ENCODE data around the gene STARD7.
A peak's percentile ranks its signal among the peaks of the same experiment; 100 is the strongest.
"Not testable (repeated sequence)": the region's sequence is repeated elsewhere in the genome, so short reads cannot be mapped to it uniquely, and the experiment has no call there.

Gene STARD7, protein sequence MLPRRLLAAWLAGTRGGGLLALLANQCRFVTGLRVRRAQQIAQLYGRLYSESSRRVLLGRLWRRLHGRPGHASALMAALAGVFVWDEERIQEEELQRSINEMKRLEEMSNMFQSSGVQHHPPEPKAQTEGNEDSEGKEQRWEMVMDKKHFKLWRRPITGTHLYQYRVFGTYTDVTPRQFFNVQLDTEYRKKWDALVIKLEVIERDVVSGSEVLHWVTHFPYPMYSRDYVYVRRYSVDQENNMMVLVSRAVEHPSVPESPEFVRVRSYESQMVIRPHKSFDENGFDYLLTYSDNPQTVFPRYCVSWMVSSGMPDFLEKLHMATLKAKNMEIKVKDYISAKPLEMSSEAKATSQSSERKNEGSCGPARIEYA

DNA sequence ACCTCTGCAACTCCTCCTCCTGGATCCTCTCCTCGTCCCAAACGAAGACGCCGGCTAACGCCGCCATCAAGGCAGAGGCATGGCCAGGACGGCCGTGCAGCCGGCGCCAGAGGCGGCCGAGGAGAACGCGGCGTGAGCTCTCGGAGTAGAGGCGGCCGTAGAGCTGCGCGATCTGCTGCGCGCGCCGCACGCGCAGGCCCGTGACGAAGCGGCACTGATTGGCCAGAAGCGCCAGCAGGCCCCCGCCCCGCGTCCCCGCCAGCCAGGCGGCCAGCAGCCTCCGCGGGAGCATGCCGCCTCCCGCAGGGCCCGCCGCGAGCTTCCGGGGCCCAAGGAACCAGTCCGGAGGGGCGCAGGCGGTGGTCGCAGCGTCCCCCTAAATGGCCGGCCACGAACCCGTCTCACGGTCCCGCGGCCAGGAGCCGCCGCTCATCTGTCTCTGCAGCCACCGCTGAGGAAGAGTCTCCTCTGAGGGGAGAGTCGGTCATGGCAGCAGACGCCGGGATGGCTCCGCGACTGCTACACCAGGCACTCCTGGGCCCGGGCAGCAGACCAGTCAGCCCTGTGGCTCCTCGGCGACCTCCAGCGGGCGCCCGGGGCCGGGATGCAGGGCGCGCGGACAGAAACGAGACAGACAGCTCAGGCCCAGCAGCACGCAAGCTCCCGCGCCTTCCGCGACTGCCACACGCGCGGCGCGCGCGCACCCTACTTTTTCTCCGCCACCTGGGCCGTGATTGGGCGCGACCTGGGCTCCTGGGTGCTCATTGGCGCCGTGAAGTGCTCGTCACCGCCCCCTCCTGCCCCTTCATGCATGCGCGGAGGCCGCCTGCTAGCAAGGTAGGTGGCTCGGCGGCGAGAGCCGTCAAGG is at the start of gene STARD7:
Gene STARD7 (minus strand): TSS at position 685 of the 868 bp plus-strand sequence. CDS start 393 bp downstream, at position 292.
- DNase-seq (ENCODE audit: low read depth in 2 of 2) = peak; percentile 98

DNA sequence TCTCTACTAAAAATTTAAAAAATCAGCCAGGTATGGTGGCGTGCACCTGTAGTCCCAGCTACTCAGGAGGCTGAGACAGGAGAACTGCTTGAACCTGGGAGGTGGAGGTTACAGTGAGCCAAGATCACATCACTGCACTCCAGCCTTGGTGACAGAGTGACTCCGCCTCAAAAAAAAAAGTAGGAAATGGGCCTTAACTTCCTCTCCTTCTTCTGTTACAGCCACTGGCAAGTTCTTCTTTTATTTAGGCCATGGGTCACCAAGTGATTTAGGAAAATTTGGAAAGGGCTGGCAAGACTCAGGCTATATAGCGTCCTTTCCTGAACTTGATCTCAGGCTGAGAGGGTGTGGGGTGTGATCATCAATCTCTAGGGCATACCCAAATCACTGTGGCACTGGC is 49.1 kb upstream of the STARD7 start:
- DNase-seq (ENCODE audit: low read depth in 2 of 2) = not testable (repeated sequence)

DNA sequence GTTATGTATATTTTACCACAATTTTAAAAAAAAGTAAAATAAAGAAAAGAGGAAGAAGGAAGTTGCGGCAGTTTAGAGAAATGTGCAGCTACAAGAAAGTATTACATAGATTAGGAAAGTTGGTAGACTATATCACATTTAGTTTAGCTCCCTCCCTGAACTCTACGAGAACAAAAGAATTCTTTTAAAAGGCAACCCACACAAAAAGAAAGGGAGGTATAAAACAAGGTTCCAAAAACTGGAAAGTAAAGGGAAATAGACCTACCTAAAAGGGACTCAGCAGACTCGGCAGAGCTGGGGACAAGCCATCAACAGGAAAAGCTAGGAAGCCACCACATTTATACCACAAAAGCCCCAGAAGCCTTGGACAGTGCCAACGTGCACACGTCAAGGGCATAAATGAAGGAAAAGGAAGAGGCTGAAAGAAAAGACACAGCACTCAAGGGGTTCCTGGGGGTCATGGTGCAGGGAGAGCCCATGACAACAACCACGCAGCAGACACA is 48.0 kb upstream of the STARD7 start:
- no peak for DNase-seq (ENCODE audit: low read depth in 2 of 2)

DNA sequence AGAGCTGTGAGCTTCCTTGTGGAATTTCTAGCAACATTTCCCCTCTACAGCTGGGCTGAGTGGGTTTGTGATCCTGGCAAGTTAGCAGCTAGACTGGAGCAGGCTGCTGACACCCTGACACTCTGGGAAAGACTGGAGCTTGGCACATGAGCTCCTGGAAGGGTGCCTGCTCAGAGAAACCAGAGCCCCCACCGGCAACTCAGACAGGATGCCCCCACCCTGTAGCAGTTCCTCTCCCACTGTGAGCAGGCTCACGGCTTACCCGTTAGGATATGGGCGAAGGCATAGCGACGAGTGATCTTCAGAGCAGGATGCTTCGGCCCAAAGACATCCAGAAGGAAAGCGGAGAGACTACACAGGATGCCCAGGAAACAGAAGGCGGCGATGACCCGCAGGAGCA is 45.9 kb upstream of the STARD7 start:
- DNase-seq (ENCODE audit: low read depth in 2 of 2) = no peak

DNA sequence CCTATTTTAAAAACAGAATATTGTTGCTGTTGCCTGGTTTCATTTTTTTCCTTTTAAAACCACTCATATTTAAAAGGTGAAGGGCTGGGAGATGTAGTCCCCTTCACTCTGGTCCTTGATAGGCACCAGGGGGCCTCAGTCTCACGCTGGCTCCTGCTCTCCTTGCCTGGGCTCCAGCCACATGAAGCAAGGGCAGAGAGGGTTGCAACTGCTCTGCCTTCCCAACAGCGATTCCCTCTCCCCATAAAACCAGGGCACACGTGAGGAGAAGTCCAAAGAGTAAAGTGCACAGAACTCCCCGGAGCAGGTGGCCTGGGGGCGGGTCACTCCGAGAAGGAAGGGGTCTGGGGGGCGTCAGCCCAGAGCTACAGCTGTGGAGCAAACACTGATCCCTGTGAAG is 44.4 kb upstream of the STARD7 start:
- no peak for DNase-seq (ENCODE audit: low read depth in 2 of 2)

DNA sequence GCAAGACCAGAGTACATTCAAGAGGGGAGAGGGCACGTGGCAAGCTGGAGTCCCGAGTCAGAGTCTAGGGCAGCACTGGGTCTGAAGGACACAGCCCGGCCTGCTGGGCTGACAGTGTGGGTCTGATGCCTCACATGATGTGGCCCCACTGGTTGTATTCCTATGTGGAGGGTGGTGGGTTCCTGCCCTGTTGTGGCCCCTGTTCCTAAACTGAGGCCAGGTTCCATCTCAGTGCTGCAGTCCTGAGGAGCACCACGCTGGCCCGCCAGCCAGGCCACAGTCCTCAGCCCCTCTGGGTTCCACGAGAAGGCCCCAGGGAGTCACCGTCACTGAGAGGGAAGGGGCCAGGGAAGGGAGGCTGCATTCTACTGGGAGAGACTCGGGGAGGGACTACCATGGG is 43.9 kb upstream of the STARD7 start:
- no peak for DNase-seq (ENCODE audit: low read depth in 2 of 2)

DNA sequence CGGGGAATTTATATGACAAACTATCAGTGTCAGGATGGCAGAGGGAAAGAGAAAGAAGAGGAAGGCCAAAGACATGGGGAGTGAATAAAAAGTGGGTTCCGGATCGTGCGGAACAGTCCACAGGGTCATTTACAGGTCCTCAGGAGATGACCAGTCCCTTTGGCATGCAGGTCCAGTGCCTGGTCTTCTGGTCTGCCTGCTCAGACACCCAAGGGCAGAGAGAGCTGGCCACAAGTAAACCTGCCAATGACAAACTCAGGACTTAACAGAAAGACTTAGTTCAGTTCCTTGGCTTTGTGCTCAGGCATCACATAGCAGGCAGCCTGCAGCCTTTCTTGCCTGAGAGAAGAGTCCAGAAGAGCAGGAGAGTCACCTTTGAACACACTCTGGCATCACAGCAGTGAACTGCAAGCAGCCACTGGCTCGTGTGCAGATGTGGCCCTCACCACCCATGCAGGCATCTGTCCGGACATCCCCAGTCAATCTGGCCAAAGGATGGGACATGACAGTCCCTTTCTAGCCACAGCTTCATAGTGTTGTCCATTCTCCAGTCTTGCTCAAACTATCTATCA is 43.2 kb upstream of the STARD7 start:
- DNase-seq (ENCODE audit: low read depth in 2 of 2) = no peak

DNA sequence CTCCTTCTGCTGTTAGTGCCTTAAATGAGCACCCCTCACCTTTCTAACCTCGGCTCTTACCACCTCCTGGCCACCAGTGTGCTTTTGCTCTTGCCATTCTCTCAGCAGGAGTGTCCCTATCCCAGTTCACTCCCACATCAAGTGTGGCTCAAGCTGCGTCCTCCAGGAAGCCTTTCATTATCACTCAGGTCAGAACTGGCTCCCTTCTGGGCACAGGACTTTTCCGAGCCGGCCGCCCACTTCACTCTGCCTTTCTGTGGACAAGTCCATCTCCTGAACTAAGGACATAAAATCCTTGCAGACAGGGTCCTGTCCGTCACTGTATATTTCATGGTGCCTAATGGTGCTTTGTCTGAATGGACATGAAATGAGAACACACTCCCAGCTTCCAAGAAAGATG is 41.6 kb upstream of the STARD7 start:
- DNase-seq (ENCODE audit: low read depth in 2 of 2) = no peak

DNA sequence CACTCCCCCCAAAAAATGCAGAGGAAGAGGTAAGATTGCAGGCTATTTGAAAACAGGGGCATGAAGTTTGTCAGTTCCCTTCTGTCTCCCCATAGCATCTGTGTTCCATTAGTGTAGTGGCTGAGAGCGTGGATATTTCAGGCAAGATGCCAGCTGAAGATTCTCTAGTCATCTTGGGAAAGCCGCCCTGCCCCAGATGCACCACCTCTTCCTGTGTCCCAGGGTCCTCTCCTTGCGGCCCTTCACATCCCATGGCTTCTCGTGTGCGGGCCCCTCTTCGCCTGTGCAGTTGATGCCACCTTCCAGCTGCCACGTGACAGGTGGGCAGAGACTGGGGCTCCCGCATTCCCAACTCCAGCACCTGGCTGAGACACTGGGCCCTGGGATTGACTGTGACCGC is 41.0 kb upstream of the STARD7 start:
- no peak for DNase-seq (ENCODE audit: low read depth in 2 of 2)

DNA sequence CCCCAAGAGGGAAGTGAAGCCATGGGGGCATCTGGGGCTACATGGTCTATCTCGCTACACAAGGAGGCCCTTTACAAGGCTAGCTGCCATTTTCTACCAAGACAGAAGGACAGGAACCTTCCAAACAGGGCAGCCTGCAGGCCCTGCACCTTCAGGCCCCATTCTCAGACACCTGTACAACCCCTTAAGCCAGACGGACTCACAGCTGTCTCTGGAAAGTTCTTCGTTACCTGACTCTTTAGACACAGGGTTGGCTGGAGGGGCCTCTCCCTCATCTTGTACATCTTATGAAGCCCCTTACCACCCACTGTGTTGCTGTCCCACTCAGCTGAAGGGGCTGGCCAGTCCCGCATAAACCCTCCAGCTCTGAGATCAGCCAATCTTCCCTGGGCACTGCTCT is 40.0 kb upstream of the STARD7 start:
- no peak for DNase-seq (ENCODE audit: low read depth in 2 of 2)

DNA sequence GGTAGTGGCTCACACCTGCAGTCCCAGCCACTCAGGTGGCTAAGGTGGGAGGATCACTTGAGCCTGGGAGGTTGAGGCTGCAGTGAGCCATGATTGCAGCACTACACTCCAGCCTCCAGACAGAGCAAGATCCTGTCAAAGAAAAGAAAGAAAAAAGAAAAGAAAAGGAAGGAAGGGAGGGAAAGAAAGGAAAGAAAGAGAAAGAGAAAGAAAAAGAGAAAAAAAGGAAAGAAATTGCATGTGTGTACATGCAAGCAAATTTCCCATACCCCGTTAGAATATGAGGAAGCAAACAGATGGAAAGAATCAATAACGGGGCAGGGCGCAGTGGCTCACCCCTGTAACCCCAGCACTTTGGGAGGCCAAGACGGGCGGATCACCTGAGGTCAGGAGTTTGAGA is 39.3 kb upstream of the STARD7 start:
- DNase-seq (ENCODE audit: low read depth in 2 of 2) = no peak

DNA sequence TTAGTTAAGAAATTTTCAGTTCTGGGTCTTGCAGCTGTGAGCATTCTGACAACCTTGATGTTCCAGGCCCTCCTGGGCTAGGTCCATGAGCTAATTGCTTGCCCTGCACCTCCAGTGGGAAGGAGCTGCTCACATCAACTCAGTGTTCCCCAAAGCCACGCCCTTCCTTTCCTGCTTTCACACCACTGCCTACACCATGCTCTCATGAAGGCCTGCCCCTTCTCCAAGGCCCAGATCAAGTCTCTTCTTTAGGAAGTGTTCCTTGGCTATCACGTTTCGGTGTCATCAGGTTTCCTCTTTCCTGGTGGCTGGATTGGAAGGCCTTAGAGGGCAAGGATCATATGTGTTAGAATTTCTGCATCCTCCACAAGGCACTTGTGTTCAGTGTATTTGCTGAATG is 38.4 kb upstream of the STARD7 start:
- DNase-seq (ENCODE audit: low read depth in 2 of 2) = no peak

DNA sequence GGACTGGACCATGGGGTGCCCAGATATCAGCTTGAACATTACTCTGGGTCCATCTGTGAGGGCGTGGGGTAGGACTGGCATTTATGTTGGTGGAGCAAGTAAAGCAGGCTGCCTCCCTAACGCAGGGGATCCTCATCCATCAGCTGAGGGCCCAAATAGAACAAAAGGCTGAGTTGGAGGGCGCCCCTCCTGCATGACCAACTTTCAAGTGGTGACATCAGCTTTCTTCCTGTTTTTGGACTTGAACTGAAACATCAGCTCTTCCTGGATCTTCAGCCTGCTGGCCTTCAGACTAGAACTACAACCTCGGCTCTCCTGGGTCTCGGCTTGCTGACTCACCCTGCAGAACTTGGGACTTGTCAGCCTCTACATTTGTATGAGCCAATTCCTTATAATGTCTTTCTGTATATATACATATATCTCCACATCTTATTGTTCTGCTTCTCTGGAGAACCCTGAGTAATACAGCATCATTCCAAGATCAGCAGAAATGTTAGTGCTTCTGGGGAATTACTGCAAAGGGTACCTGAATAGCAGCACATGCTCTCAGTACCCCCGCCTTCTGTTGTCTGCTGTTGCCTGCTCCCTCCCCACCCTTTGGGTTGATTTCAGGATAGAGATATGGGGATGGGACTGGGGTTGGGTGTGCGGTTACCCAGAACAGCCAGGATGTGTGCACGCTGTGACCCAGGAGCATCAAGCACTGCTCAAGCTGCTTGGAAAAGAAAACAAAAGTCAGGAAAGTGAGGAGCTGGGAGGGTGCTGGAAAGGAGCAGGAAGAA is 37.2 kb upstream of the STARD7 start:
- DNase-seq (ENCODE audit: low read depth in 2 of 2) = no peak

DNA sequence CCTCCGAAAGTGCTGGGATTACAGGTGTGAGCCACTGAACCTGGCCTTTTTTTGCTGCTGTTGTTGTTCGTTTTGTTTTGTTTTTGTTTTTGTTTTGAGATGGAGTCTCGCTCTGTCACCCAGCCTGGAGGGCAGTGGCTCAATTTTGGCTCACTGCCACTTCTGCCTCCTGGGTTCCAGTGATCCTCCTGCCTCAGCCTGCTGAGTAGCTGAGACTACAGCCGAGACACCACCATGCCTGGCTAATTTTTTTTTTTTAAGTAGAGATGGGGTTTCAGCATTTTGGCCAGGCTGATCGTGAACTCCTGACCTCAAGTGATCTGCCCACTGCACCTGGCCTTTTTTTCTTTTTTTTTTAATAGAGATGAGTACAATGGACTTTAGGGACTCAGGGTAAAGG is 35.2 kb upstream of the STARD7 start:
- DNase-seq (ENCODE audit: low read depth in 2 of 2) = no peak

DNA sequence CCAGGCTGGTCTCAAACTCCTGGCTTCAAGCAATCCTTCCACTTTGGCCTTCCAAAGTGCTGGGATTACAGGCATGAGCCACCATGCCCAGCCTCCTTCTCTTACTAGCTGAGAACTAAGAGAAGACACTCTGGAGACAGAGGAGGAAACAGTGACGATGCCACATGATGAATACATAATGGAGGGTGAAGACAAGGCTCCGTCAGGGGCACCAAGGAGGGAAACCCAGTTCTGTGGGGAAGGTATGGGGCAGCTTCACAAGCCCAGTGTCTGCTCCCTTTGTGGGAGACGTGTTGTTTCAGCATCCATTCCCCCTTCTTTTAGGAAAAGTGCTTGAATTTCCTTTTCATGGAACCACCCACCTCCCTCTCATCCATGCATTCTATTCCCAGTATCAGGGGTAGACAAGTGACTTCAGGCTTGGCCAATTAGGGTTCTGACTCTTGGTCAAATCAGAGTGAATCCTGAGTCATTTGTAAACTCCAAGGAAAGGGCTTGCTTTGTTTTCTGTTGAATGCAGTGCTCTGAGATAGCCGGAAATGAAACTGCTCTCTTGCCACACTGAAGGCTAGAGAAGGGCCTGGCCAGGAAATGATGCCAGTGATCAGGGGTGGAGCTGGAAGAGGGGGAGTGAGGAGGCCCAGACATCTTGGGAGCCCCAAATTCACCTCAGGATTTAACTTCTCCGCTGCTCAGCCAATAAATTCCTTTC is 33.4 kb upstream of the STARD7 start:
- DNase-seq (ENCODE audit: low read depth in 2 of 2) = peak in 1 of 2 donors; percentile 31

DNA sequence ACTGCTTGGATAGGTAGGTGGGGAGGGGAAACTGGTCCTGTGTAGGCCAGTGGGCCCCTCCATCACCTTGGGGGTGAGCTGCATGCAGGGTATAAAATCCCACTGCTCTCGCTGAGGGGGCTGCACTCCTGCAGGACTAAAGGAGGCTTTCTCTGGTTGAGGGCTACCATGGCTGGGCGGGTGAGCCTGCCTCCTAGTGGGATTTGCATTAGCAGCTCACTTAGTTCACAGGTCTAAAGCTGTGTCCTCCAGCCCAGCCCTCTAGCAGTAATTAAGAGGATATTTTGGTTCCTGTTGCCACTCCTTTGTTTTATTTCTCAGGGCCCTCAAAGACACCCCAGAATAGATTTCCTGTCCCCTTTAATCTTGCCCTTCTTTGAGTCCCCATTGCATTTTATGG is 32.6 kb upstream of the STARD7 start:
- no peak for DNase-seq (ENCODE audit: low read depth in 2 of 2)

DNA sequence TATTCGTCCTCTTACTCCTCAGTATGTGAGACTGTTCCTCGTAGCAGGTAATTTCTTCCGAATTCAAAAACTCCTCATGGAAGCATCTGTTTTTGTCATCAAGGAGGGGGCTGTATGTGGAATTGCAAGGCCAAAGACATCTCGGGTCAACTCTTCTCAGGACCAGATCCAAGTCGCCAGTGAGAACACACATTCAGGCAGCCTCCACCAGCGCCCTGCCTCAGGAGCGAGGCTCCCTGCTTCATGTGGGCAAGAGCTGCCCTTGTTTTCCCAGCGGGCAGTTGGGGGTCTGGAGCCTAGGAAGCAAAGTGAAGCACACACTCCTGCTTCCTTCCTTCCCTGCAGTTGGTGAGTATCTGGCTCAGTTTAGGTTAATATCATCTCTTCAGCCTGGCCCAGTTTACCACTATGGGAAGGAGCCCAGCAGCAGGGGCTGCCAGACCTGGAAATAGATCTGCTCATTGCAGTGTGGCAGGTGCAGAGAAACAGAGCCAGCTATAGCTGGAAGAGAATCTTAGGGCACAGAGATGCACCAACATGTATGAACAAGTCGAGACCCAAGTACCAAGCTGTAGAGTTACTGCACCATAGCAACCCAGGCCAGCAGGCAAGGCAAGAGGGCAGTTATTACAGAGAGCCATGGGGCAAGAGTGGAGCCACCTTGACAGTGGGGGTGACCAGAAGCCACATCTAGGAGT is 31.9 kb upstream of the STARD7 start:
- DNase-seq (ENCODE audit: low read depth in 2 of 2) = no peak

DNA sequence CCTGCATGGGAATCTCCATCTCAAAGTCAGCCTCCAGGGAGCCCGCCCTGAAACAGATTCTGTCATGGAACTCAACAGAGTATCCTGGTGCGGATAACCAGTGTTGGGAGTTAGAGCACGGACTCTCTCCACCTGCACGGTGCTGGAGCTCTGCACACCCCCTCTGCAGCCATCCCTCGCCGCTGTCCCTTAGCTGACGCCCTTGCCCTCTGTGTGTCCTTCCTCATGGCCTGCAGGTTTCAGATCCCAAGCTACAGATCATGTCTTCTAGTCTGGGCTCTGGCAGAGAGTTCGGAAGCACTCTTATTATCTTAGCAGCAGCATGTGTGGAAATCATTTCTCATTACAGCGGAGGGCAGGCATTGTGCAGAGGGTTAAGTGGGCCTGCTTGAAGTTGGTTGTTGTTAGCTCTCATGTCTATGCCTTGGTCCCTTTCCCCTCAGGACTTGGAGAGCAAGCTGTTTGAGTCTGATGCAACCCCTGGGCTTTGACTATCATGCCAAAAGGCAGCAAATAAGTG is 31.2 kb upstream of the STARD7 start:
- no peak for DNase-seq (ENCODE audit: low read depth in 2 of 2)

DNA sequence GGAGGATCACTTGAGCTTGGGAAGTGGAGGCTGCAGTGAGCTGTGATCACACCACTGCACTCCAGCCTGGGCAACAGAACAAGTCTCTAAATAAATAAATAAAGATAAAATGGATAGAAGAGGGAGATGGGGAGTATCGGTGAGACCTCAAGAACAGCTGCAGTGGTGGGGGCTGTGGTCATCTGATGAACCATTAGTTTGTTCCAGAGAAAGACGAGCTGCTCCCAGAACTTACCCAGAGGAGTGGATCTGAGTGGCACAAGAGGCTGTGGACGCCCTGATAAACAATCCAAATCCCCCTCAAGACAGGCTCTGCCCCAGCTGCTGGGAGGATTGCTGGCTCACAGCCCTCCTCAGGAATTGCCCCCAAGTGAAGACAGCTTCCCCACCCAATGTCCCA is 30.5 kb upstream of the STARD7 start:
- no peak for DNase-seq (ENCODE audit: low read depth in 2 of 2)

DNA sequence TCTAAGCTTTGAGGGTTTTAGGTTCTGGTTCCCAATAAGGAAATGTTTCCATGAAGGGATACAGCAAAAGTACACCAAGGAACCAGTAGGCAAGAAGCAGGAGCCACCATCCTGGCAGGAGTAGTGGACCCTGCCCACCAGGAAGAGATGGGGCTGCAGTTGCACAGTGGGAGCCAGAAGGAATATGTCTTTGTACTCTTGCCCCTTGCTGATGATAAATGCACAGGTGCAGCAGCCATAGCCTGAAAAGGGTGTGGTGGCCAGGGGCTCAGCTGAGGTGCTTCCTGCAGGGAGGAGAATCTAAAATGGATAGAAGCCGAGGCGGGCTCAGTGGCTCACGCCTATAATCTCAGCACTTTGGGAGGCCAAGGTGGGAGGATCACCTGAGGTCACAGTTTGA is 29.6 kb upstream of the STARD7 start:
- no peak for DNase-seq (ENCODE audit: low read depth in 2 of 2)

Measured in activated CD4-positive, alpha-beta T cell treated with anti-CD3 and anti-CD28 coated beads for 24 hours (primary cell).